ENCODE results near the gene ZNF439. TPM values are rescaled to one million over a fixed set of nuclear protein-coding genes. Genes with fewer than 3 reads are reported as not detected.
A peak's percentile ranks its signal among the peaks of the same experiment; 100 is the strongest.
"Not testable (repeated sequence)": the region's sequence is repeated elsewhere in the genome, so short reads cannot be mapped to it uniquely, and the experiment has no call there.

The ZNF439 gene
- total RNA-seq (2014; rRNA removed; shearing (Covaris generic)), result 2.9 and 4.8 TPM in 2 replicates

GRCh38 chr19:11848594-11849469 is at the start of gene ZNF439:
Gene ZNF439, plus strand, starts transcription at chr19:11848726. Its CDS starts 142 bp downstream, at chr19:11848868.
- peak; percentile 92 for DNase-seq (ENCODE audit: low read depth)

DNA sequence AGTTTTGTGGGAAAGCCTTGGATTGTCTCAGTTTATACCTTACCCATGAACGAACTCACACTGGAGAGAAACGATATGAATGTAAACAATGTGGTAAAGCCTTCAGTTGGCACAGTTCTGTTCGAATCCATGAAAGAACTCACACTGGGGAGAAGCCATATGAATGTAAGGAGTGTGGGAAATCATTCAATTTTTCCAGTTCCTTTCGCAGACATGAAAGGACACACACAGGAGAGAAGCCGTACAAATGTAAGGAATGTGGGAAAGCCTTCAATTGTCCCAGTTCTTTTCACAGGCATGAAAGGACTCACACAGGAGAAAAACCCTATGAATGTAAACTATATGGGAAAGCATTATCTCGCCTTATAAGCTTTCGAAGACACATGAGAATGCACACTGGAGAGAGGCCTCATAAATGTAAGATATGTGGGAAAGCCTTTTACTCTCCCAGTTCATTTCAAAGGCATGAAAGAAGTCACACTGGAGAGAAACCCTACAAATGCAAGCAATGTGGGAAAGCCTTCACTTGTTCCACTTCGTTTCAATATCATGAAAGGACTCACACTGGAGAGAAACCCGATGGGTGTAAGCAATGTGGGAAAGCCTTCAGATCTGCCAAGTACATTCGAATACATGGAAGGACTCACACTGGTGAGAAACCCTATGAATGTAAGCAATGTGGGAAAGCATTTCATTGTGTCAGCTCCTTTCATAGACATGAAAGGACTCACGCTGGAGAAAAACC is 42.0 kb upstream of the ZNF439 start:
- no peak for DNase-seq (ENCODE audit: low read depth)

- DNase-seq (ENCODE audit: low read depth), result no peak
These were observed 41.5 kb upstream of the ZNF439 start for GRCh38 chr19:11807099-11807380.

- DNase-seq (ENCODE audit: low read depth), result no peak
These were observed 34.9 kb upstream of the ZNF439 start for GRCh38 chr19:11813703-11814028.

GRCh38 chr19:11814029-11814699 is 34.4 kb upstream of the ZNF439 start, which contains the start of gene ZNF440:
Gene ZNF440, plus strand, starts transcription at chr19:11814273. Its CDS starts 175 bp downstream, at chr19:11814448.
- peak; percentile 95 for DNase-seq (ENCODE audit: low read depth)

- peak; percentile 20 for DNase-seq (ENCODE audit: low read depth)
These were observed 33.9 kb upstream of the ZNF439 start for GRCh38 chr19:11814700-11815035.

GRCh38 chr19:11821474-11822109 is 26.9 kb upstream of the ZNF439 start:
- peak; percentile 51 for DNase-seq (ENCODE audit: low read depth)

GRCh38 chr19:11828957-11829876 is 19.3 kb upstream of the ZNF439 start:
- not testable (repeated sequence) for DNase-seq (ENCODE audit: low read depth)

GRCh38 chr19:11832253-11832912 is 16.1 kb upstream of the ZNF439 start:
- no peak for DNase-seq (ENCODE audit: low read depth)

DNA sequence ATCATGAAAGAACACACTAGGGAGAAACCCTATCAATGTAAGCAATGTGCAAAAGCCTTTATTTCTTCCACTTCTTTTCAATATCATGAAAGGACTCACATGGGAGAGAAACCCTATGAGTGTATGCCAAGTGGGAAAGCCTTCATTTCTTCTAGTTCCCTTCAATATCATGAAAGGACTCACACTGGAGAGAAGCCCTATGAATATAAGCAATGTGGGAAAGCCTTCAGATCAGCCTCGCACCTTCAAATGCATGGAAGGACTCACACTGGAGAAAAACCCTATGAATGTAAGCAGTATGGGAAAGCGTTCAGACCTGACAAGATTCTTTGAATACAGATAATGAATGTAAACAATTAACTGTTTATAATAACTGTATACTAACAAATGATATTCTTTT is 15.0 kb upstream of the ZNF439 start:
- DNase-seq (ENCODE audit: low read depth), result no peak

- DNase-seq (ENCODE audit: low read depth), result peak; percentile 5
These were observed 12.9 kb upstream of the ZNF439 start for GRCh38 chr19:11835626-11836066.

DNA sequence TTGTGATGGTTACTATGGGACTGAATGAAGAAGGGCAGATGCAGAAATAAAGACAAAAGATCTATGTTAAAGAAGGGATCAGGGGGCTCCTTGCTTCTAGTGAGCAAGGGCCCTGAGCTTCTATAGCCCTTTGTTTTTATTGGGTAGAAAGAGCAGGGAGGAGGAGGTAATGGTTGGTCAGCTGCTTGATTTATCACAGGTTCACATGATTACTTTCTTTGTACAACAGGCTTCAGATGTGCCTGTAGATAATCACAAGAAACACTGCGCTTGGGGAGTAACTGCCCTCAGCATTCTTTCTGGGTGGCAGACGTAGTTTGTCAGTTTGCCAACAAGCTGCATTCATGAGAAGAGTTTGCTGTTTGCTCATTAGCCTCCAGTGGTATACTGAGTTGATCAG is 4.8 kb upstream of the ZNF439 start:
- no peak for DNase-seq (ENCODE audit: low read depth)

DNA sequence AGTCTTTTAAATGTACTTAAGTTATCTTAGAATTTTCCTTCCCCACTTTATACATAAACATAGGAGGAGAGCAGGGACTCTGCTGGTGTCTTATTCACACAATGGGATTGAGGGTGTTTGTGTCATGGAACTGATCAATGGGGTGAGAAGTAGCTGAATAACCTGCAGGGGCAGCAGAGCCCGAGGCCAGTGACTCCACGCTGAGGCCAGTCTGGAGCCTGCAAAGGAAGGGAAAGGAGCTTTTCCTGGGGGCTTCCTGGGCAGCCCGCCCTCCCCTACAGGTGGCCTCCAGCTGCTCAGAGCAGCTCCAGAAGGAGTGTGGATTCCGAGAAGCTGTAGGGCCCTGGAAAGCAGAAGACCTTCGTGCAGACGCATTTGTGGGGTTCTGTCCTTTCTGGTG is 911 bp upstream of the ZNF439 start:
- DNase-seq (ENCODE audit: low read depth), result not testable (repeated sequence)

- no peak for DNase-seq (ENCODE audit: low read depth)
These were observed 329 bp upstream of the ZNF439 start for GRCh38 chr19:11848200-11848593.

DNA sequence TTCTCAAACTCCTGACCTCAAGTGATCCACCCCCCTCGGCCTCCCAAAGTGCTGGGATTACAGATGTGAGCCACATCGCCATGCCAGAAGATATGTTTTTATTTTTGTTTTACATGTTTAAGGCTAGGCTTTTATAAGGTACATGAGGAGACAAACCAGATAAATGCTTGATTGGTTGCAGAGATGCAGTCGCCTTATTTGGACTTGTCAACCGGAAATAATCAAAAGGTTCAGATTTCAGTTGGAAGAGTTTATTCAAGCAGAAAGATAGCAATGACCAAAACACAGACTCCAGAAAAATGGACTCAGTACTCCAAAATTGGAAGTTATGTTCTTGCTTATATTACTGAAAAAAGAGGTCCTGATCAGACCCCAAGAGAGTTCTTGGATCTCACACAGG is 1.8 kb downstream of the ZNF439 start:
- DNase-seq (ENCODE audit: low read depth), result not testable (repeated sequence)

DNA sequence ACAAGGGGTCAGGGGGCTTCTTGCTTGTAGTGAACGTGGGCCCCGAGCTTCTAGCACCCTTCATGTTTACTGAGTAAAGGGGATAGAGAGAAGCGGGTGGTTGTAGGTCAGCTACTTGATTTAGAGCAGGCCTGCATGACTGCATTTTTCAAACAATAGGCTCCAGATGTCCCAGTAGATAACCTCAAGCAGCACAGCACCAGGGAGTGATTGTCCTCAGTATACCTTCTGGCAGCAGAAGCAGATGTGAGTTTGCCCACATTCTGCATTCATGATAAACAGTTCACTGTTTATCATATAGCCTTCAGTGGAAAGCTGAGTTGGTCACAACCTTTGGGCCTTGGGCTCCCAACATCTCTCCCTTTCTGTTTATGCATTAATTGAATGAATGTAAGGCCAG is 4.8 kb downstream of the ZNF439 start:
- DNase-seq (ENCODE audit: low read depth), result no peak

DNA sequence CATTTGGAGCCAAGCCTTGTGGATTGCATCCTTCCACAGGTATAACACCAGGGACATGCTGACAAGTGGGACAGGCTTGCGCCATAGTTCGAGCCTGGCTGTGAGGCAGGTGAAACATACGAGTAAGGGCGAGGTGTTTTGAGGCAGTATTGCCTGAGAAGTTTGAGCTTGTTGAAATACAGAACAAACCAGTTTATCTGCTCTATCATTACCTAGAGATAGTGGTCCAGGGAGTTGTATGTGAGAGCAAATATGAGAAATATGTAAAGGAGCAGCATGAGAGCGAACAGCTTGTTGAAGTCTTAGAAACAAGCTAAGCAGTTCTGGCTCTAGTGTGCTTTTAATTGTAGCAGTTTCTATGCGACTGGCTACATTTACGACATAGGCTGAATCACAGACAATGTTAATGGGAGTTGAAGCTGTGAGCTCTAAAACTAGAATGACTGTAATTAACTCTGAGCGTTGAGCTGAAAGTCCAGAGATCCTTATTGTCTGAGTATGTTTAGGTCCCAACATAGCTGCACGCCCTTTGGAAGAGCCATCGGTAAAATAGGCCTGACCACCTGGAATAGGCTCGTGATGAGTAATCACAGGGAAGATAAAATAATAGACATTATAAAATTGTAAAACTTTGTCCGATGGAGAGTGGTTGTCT is 8.2 kb downstream of the ZNF439 start:
- no peak for DNase-seq (ENCODE audit: low read depth)

DNA sequence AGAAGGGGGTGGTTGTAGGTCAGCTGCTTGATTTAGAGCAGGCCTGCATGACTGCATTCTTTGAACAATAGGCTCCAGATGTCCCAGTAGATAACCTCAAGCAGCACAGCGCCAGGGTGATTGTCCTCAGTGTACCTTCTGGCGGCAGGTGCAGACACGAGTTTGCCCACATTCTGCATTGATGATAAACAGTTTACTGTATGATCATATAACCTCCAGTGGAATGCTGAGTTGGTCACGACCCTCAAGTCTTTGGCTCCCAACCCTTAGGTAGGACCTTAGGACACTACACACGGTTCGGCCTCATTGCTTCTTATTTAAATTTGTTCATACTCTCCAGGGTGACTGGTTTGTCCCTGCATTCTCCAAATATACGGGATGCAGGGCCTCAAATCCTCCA is 12.2 kb downstream of the ZNF439 start:
- DNase-seq (ENCODE audit: low read depth), result no peak

DNA sequence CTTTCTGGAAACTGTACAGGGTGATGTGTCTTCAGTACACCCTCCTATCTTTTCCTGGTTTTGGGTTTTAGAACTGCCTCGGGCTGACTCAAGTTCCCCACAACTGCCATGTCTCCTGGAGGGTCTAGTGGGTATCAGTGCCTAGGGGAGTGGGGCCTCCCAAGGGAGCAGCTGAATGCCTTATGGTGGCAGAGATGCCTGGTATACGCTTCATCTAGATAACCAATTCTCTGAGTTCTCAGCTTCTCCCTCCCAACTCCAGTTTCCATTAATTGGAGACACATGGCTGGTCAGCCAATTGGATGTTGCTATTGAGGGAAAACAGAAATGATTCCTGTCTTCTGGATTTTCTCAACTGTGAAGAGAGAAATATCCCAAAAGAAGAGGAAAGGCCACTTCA is 12.8 kb downstream of the ZNF439 start:
- DNase-seq (ENCODE audit: low read depth), result no peak

DNA sequence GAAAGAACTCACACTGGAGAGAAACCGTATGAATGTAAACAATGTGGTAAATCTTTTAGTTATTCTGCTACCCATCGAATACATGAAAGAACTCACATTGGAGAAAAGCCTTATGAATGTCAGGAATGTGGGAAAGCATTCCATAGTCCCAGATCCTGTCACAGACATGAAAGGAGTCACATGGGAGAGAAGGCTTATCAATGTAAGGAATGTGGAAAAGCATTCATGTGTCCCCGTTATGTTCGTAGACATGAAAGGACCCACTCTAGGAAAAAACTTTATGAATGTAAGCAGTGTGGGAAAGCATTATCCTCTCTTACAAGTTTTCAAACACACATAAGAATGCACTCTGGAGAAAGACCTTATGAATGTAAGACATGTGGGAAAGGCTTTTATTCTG is 19.2 kb downstream of the ZNF439 start:
- not testable (repeated sequence) for DNase-seq (ENCODE audit: low read depth)

All from Daoy (cell line).